Measurements from ENCODE around the gene MYH13.
A peak's percentile ranks its signal among the peaks of the same experiment; 100 is the strongest.

The MYH13 gene

GRCh38 chr17:10372906-10373305 lies at the start of gene MYH13:
MYH13 (minus strand) TSS chr17:10373006; CDS start chr17:10364530, 8,476 bp downstream.
- DNase-seq (ENCODE audit: low spot score) = no peak

- DNase-seq (ENCODE audit: low spot score) = no peak
Observed at GRCh38 chr17:10421900-10422542, 49.2 kb upstream of the MYH13 start, which contains the start of gene MYH8. MYH8 (minus strand) TSS chr17:10421950; CDS start chr17:10420227, 1,723 bp downstream.

- DNase-seq (ENCODE audit: low spot score) = no peak
Observed at GRCh38 chr17:10421211-10421610, 48.4 kb upstream of the MYH13 start.

- no peak for DNase-seq (ENCODE audit: low spot score)
Observed at GRCh38 chr17:10420811-10421210, 48.0 kb upstream of the MYH13 start.

GRCh38 chr17:10417431-10417830 lies 44.6 kb upstream of the MYH13 start:
- no peak for DNase-seq (ENCODE audit: low spot score)

GRCh38 chr17:10415161-10415560 lies 42.4 kb upstream of the MYH13 start:
- no peak for DNase-seq (ENCODE audit: low spot score)

- no peak for DNase-seq (ENCODE audit: low spot score)
Observed at GRCh38 chr17:10403589-10403988, 30.8 kb upstream of the MYH13 start.

GRCh38 chr17:10398352-10398751 lies 25.5 kb upstream of the MYH13 start:
- DNase-seq (ENCODE audit: low spot score) = no peak

GRCh38 chr17:10396524-10397163 lies 23.8 kb upstream of the MYH13 start:
- no peak for DNase-seq (ENCODE audit: low spot score)

- DNase-seq (ENCODE audit: low spot score) = no peak
Observed at GRCh38 chr17:10394201-10394887, 21.5 kb upstream of the MYH13 start.

GRCh38 chr17:10392880-10393279 lies 20.1 kb upstream of the MYH13 start:
- no peak for DNase-seq (ENCODE audit: low spot score)

GRCh38 chr17:10385871-10386270 lies 13.1 kb upstream of the MYH13 start:
- DNase-seq (ENCODE audit: low spot score) = no peak

- DNase-seq (ENCODE audit: low spot score) = no peak
Observed at GRCh38 chr17:10384175-10384574, 11.4 kb upstream of the MYH13 start.

GRCh38 chr17:10380631-10381408 lies 8.0 kb upstream of the MYH13 start:
- DNase-seq (ENCODE audit: low spot score) = peak; percentile 20

- no peak for DNase-seq (ENCODE audit: low spot score)
Observed at GRCh38 chr17:10370016-10370608, 2.7 kb downstream of the MYH13 start.

- DNase-seq (ENCODE audit: low spot score) = no peak
Observed at GRCh38 chr17:10369239-10369638, 3.6 kb downstream of the MYH13 start.

GRCh38 chr17:10368561-10368960 lies 4.2 kb downstream of the MYH13 start:
- no peak for DNase-seq (ENCODE audit: low spot score)

GRCh38 chr17:10360578-10360977 lies 12.2 kb downstream of the MYH13 start:
- DNase-seq (ENCODE audit: low spot score) = no peak

GRCh38 chr17:10357768-10358167 lies 15.0 kb downstream of the MYH13 start:
- no peak for DNase-seq (ENCODE audit: low spot score)

- DNase-seq (ENCODE audit: low spot score) = no peak
Observed at GRCh38 chr17:10354651-10355050, 18.2 kb downstream of the MYH13 start.

GRCh38 chr17:10352893-10353292 lies 19.9 kb downstream of the MYH13 start:
- DNase-seq (ENCODE audit: low spot score) = no peak

GRCh38 chr17:10349403-10349802 lies 23.4 kb downstream of the MYH13 start:
- no peak for DNase-seq (ENCODE audit: low spot score)
